ENCODE results near the gene C12orf43.
"Not testable (repeated sequence)": the region's sequence is repeated elsewhere in the genome, so short reads cannot be mapped to it uniquely, and the experiment has no call there.

C12orf43 gene, protein sequence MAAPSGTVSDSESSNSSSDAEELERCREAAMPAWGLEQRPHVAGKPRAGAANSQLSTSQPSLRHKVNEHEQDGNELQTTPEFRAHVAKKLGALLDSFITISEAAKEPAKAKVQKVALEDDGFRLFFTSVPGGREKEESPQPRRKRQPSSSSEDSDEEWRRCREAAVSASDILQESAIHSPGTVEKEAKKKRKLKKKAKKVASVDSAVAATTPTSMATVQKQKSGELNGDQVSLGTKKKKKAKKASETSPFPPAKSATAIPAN

DNA sequence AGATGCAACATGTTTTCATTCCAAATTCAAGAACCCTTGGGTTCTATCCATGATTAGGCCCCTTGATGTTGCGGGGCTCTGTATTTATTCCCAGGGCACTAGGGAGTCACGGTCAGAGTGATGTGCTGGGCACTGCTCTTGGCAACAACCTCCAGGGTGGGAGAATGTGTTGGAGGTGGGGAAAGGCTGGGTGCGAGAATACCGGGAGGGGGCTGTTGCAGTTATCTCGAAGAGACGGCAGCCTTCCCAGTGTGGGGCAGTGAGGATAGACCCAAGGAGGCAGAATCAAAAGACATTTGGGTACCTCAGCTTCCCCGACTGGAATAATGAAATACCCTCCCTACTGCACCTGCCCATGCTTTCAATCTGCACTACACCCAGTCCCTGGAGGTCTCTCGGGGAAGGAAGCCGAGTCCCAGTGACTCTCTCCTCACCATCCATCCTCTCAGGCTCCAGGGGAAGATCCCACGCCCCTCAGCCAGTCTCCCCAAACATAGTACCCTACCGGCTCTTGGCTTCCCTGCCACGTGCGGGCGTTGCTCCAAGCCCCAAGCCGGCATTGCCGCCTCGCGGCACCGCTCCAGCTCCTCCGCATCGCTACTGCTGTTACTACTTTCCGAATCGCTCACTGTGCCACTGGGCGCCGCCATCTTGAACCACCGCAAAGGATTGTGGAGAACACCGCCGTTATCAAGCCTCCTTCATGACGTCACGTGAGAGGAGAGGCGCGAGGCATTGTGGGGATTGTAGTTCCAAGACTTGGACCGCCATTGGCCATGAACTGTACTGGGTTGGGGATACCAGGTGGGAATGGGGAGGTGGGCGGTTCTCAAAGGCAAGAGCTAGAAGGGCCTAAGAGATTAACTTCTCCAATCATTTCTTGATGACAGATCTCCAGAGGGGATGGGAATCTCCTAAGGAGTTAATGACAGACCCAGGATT, at the start of gene C12orf43:
TSS of gene C12orf43 (minus strand) at position 663 of the 942 bp plus-strand sequence. CDS start at position 650, 13 bp downstream.
- peak; percentile 94 to 98 (median 97) for DNase-seq

DNA sequence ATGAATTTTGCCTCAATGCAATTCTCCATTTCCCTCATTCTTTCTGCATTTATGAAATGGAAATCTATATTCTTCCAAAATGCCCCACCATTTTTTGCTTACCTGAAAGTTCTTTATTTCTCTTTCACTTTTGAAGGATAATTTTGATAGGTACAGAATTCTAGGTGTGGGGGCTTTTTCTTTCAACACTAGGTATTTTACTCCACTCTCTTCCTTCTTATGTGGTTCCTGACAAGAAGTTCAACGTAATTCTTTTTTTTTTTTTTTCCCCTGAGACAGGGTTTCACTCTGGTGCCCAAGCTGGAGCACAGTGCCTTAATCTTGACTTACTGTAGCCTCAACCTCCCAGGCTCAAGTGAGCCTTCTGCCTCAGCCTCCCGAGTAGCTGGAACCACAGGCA, 49.1 kb upstream of the C12orf43 start:
- DNase-seq = no peak

DNA sequence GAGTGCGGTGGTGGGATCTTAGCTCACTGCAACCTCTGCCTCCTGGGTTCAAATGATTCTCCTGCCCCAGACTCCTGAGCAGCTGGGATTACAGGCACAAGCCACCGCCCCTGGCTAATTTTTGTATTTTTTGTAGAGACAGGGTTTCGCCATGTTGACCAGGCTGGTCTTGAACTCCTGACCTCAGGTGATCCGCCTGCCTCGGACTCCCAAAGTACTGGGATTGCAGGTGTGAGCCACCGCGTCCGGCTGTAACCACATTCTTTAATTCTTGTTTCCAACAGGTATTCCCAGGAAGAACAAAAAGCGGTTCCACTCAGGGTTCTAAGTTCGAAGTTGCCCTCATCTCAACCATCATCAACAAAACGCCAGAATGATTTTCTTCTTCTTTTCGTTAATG, 48.3 kb upstream of the C12orf43 start:
- DNase-seq = not testable (repeated sequence)

DNA sequence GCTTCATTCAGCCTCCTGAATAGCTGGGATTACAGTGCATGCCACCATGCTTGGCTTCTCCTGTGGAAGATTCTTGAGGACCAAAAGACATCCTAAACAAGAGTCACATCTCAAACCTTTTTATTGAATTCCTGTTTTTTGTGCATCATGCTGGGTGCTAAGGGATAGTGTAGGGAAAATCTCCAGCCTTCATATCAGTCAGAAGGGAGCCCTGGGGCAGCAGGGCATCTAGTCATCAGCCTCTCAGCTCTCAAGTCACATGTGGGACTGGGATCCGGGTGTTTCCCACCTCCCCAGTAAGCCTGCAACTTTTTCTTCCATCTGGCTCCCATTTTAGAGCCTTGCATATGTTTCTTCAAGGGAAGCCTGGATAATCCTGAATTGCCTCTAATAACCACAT, 47.8 kb upstream of the C12orf43 start:
- no peak for DNase-seq

DNA sequence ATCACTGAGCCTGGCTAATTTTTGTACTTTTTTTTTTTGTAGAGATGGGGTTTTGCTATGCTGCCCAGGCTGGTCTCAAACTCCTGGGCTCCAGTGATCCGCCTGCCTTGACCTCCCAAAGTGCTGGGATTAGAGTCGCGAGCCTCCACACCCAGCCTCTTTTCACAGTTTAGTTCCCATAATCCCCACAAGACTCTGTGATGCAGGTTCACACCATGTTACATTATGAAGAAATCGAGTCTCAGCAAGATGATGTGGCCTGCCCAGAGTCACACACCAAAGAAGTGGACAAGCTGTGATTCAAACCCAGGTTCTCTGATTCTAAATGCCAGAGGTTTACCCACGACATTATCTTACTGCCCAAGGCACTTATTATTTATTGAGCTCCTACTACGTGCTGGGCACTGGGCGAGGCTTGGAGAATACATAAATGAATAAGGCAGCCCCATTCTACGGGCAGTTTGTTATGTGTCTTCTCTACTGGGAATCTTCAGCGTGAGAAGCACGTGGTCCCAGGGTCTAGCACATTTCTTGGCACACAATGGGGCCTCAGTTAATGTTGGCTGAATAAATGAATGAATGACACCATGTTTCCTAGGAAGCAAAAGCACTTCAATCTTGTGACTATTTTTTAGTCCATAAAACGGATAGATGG, 46.2 kb upstream of the C12orf43 start:
- no peak for DNase-seq

DNA sequence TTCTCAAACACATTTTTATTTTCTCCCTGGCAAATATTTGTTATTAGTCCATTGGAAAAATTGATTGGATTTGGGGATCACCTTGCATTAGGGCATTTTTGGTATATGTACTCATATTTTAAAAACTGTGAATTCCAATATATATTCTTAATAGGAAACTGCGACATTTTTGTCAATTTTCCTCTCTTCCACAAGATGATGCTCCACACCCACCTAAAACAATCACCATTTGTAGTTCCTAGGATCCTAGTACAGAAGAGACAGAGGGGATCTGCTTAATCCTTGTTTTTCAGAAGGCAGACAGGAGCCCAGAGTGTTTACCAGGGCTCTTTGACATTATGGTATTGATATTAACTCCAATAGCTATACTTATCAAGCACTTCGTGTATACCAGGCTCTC, 45.5 kb upstream of the C12orf43 start:
- DNase-seq = peak in 2 of 3 experiments; percentile 16 to 44

DNA sequence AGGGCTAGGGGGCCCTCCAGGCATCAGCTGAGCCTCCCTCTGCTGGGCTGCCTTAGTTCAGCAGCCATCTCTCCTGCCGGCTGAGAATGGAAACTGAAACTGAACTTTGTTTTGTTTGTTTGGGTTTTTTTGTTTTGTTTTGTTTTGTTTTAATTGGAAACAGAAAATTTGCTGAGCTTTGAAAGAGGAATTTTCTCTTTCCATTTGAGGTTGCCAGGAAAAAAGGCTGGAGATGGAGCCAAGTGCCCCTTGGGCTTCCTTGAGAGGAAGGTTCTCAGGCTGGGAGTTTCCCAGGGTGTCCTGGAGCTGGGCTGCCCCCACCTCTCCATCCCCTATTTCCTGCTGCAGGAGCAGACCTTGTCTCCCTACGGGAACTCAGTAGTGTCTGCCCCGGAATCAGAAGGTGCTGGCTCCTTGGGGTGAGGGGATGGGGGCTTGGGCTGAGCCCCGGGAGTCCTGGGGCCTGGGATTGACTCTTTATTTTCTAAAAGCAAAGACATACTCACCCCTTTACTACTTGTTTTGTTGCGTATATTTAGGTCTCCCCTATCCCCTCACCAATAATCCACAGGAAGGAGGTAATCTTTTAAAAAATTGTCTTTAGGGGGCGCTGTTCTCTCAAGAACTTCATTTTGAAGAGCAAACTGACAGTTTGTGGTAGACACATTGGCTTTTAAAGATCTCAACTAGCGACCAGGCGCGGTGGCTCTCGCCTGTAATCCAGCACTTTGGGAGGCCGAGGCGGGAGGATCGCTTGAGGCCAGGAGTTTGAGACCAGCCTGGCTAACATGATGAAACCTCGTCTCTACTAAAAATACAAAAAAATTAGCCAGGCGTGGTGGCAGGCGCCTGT, 44.1 kb upstream of the C12orf43 start:
- peak in 2 of 3 experiments; percentile 57 to 59 for DNase-seq

DNA sequence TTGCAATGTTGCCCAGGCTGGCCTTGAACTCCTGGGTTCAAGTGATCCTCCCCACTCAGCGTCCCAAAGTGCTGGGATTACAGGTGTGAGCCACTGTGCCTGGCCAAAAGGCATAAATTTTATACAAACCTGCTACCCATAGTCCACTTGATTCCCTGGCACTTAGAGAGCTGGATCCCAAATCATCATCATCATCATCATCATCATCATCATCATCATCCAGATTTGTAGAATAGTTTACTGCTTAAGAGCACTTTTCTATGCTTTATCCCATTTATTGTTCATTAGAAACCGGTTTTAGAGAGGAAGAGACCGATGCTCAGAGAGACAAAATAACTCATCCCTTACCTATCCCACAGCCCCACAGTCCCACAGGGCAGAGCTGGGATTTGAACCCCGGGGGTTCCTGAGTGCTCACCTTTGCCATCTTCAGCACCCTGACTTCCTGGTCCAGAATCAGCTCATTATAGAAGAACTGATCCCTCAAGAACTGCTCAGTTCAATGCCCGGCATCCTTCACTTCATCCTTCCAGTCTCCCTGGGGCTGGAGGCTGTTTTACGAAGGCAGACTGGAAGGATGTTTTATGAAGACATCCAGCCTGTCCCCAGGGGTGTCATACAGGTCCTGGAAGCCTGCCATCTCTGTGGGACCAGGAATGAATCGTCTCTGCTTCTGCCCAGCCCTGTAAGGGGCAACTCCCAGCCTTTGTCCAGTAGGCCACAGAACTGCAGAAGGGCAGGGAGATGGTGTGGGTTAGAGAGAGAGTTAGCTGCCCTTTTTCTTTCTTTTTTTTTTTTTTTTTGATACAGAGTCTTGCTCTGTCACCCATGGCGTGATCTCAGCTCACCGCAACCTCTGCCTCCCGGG, 43.0 kb upstream of the C12orf43 start:
- no peak for DNase-seq

DNA sequence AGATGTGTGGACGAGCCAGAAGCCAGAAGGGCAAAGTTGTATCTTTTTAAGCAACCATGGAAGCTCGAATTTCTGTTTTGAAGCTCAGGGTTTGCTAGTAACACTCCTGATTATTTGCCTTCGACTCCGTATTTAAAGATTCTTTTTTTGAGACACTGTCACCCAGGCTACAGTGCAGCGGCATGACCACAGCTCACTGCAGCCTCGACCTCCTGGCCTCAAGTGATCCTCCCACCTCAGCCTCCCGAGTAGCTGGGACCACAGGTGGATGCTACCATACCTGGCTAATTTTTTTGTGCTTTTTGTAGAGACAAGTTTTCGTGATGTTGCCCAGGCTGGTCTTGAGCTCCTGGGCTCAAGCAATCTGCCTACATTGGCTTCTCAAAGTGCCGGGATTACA, 41.5 kb upstream of the C12orf43 start:
- no peak for DNase-seq

DNA sequence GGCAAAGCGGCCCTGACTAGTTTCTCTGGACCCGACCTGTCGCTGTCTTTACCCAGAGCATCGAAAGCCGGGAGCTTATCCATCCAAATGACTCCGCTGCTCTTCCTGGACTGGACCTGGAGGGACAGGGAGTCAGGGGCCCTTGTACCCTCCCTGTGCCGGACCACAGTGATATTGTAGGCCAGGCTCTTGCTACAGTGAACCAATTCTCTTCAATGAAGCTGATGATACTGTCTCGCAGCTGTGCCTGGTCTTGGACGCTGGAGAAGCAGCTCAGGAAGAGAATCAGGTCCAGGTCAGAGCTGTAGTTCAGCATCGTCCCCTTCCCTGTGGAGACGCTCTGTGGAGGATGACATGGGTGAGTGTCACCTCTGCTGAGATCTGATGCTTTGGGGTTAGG, 37.4 kb upstream of the C12orf43 start:
- no peak for DNase-seq

DNA sequence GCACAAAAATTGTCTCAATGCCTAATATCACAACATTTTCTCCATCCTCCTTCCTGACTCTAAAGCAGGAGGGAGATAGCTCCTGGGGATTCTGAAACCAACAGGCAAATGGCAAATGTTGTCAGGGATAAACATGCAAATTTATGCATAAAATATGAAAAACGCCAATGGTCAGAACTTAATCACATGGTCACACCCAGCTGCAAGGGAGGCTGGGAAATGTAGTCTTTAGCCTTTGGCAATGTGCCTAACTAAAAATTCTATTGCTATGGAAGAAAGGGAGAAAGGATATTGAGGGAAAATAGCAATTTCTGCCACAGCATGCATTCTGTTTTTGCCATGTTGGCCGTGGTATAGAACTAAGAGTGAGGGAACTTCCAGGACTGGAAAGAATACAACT, 34.4 kb upstream of the C12orf43 start:
- DNase-seq = no peak

DNA sequence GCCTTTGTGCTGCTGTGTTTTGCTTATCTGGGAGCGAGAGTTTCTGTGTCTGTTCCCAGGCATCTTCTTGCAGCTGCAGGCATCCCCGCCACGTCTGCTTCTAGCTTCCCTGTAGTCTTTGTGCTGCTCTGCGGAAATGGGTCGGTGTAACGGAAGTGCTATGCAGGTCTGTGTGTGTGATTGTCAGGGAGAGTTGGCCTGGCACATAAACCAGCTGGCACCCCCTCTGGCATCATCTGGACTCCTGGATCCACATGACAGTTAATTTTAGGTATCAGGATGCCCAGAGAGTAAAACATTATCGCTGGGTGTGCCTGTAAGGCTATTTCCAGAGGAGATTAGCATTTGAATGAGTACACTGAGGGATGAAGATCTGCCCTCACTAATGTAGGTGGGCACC, 32.2 kb upstream of the C12orf43 start:
- no peak for DNase-seq

DNA sequence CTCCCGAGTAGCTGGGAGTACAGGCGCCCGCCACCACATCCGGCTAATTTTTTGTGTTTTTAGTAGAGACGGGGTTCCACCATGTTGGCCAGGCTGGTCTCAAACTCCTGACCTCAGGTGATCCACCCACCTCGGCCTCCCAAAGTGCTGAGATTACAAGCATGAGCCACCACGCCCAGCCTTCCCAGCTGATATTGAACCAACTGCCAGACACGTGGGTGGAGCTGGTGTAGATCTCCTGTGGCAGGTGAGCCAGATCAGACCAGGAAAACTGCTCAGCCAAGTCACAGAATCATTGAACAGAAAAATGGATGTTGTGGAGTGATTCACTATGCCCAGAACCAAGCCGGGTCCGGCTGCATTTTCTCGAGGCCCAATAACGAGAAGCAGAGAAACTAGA, 31.1 kb upstream of the C12orf43 start:
- DNase-seq = not testable (repeated sequence)

DNA sequence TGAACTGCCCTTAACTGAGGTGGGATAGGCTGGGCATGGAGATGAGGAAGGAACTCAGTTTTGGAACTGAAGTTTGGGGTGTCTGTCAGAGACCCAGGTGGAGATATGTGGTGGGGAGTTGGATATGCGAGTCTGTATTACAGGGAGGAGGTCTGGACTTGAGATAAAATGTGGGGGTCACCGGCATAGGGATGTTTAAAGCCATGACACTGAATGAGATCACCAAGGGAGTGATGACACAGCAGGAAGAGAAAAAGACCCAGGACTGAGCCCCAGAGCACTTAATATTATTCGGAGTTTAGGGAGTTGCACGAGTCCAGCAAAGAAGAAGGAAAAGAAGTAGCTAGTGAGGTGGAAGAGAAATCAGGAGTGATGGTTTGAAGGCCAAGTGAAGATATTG, 26.8 kb upstream of the C12orf43 start:
- no peak for DNase-seq

DNA sequence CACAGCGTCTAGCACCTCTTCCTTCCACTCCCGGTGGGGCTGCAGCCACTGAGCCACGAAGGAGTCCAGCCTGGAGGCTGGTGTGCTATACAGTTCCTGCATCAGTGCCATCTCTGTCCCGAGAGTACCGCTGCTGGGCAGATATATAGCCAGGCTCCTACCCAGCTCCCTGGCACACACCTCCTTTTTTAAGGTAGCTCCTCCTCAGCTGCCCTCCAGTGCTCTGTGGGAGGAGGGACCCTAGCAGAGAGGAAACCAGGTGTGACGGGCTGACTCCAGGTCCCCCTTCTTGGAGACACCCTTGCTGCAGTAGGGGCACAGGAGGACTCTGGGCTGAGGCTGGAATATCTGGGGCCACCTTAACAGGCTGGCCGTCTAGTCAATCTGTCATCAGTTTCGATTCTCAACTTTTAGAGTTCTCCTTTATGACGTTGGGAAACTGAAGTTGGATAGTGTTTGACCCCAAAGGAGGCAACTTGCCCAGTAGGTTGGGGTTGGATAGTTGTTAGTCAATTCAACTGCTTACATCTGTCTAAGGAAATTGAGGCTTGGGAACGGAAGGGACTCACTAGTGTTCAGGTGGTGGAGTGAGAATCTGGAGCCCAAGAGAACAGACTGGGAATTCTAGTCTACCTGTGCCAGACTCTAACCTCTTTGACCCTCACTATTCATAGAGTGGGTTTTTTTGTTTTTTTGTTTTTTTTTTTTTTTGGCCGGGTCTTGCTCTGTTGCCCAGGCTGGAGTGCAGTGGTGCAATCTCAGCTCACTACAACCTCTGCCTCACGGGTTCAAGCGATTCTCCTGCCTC, 22.8 kb upstream of the C12orf43 start, which contains the start of gene OASL:
TSS of gene OASL (minus strand) at position 386 of the 808 bp plus-strand sequence. CDS start at position 111, 275 bp downstream.
- DNase-seq = no peak

DNA sequence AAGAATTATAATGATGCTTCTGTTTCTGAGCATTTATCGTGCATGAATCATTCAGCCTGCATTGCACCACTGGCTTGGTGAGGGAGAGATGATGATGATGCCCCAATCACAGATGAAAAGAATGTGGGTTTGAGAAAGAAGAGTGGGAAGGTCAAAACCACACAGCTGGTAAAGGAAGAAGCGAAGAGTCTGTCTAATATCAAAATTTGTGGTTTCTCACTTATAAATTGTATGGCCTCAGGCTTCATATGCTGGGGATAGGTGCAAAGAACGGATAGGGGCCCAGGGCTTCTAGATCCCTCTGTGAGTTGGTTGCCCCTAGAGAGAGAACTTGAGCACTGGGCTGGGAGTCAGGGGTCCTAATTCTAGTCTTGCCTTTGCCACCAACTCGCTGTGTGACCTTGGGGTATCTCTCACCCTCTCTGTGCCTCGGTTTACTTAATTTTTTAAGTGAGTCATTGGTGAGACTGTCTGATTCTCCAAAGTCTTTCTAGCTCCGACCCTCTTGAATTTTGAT, 20.6 kb upstream of the C12orf43 start:
- no peak for DNase-seq

DNA sequence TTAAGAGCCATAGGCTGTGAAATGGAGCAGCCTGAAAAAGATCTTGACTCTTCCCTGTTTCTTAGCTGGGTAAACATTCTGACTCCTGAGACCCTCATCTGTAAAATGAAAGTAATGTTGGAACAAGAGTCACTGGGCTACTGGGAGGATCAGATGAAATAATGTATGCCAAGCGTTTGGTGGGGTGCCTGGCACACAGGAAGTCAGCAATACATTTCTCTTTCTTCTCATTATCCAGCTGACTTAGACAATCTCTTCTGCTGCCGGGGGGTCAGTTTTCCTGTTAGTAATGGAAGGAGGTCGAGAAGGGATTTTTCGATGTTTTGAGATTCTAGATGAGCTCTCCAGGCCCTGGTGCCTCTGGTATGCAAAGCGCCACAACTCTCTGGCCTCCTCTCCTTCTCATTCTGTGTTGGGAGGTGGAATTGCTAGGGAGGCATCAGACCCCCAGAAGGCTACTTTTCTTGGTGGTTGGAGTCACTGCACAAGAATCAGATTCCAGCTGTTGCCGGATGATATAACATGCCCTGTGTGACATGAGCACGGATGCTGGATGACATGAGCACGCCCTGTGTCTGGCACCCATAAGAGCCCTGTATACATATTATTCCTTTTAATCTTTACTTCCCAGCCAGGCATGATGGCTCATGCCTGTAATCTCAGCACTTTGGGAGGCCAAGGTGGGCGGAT, 18.5 kb upstream of the C12orf43 start:
- DNase-seq = no peak

DNA sequence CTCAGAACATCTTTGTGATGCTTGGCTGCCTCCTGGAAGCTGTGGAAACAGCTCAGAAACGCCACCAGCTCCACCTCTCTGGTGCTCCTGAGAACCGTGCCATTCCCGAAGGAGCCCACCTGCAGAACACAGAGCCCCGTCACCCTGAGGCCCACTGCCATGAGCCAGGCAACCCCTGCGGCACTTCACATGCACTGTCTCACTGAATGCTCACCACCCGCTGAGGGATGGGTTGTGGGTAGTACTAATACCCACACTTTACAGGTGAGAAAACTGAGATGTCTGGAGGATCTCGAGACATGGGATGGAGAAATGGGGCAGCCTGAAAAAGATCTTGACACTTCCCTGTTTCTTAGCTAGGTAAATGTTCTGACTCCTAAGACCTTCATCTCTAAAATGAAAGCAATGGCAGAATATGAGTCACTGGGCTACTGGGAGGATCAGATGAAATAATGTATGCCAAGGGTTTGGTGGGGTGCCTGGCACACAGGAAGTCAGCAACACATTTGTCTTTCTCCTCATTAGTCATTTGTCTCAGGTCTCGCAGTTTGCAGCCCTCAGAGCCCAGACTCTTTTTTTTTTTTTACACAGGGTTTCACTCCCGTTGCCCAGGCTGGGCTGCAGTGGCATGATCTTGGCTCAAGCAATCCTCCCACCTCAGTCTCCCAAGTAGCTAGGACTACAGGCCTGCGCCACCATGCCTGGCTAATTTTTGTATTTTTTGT, 17.5 kb upstream of the C12orf43 start:
- DNase-seq = no peak

All from NCI-H1417 (cell line).